ENCODE data around the gene RAP1GAP2.

- TF ChIP-seq CTCF (IDR thresholded peaks at IDR 0.05) (no peak), POLR2A (IDR thresholded peaks at IDR 0.05) (no peak)
Observed at GRCh38 chr17:2797226-2797625, 988 bp downstream of the RAP1GAP2 start.
